Nephron progenitor cell (in vitro differentiated cells): ENCODE measurements around the gene GALK2.

ENCODE experiments used
- DNase-seq: peaks from one replicate; pipeline ENCODE4 v3.0.0; 2021
- H3K27ac Mint-ChIP-seq: 2 replicates; pipeline ENCODE4 v1.8.0; 2021; ENCODE audit warnings: mild to moderate bottlenecking, moderate library complexity, mixed read lengths
- H3K27me3 Mint-ChIP-seq: 2 replicates; pipeline ENCODE4 v1.8.0; 2021; ENCODE audit warnings: mild to moderate bottlenecking, low read depth, mixed read lengths; ENCODE audit not compliant: poor library complexity
- H3K36me3 Mint-ChIP-seq: 2 replicates; pipeline ENCODE4 v1.8.0; 2021; ENCODE audit warnings: low read depth, mixed read lengths
- H3K4me1 Mint-ChIP-seq: 2 replicates; pipeline ENCODE4 v1.8.0; 2021; ENCODE audit warnings: mixed read lengths
- H3K4me3 Mint-ChIP-seq: 2 replicates; pipeline ENCODE4 v1.8.0; 2021; ENCODE audit warnings: mild to moderate bottlenecking, moderate library complexity, mixed read lengths
- H3K9me3 Mint-ChIP-seq: 2 replicates; pipeline ENCODE4 v1.8.0; 2021; ENCODE audit warnings: mild to moderate bottlenecking, moderate library complexity, mixed read lengths
- TF ChIP-seq, protein P1 (sequence below): fragments of 200-600 bp; sonication (generic); IDR thresholded peaks from 2 replicates; pipeline ENCODE4 v1.5.0; 2021; ENCODE audit warnings: antibody characterized with exemption

GALK2 gene

DNA sequence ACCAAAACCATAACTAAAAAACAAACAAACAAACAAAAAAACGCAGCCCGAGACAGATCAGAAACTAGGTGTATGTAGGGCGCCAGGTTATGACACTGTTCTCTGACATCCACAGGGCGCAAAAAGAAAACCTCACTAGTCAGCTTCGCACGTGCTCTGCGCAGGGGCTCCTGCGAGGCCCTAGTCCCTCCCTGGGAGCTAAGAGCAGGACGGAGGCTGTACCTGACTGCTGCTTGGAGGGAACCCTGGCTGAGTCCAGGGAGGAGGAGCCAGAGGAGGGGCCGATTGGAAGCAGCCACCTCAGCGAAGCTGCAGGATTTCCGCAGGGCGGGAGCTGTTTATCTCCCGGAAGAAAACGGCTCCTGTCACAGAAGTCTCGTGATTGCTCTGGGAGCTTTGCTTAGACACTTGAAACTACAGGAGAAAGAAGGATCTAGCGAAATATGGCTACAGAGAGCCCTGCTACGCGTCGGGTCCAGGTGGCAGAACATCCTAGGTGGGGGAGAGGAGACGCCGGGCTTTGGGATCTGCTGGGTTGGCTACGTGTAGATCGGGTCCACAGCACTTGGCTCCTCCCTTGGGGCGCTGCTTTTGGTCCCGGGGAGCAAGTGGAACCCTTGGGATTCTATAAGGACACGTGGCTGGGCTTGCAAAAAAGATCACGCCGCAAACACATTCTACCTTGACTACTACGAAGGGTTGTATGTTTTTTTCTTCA lies at the start of gene GALK2:
Gene GALK2, plus strand, starts transcription at position 368 of the 718 bp plus-strand sequence. Its CDS starts 76 bp downstream, at position 444.
- Mint-ChIP-seq H3K4me3 (peak within 1 kb of the TSS; percentile 95), H3K27ac (peak within 1 kb of the TSS; percentile 84), H3K9me3 (peaks cover 11% of the 10 kb centered on the region), H3K36me3 (peaks cover 17% of the 10 kb centered on the region), H3K4me1 (peaks cover 17% of the 10 kb centered on the region), H3K27me3 (no peaks in the 10 kb centered on the region)
- peak; percentile 75 for DNase-seq
- TF ChIP-seq, protein P1, sequence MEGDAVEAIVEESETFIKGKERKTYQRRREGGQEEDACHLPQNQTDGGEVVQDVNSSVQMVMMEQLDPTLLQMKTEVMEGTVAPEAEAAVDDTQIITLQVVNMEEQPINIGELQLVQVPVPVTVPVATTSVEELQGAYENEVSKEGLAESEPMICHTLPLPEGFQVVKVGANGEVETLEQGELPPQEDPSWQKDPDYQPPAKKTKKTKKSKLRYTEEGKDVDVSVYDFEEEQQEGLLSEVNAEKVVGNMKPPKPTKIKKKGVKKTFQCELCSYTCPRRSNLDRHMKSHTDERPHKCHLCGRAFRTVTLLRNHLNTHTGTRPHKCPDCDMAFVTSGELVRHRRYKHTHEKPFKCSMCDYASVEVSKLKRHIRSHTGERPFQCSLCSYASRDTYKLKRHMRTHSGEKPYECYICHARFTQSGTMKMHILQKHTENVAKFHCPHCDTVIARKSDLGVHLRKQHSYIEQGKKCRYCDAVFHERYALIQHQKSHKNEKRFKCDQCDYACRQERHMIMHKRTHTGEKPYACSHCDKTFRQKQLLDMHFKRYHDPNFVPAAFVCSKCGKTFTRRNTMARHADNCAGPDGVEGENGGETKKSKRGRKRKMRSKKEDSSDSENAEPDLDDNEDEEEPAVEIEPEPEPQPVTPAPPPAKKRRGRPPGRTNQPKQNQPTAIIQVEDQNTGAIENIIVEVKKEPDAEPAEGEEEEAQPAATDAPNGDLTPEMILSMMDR: no peak

DNA sequence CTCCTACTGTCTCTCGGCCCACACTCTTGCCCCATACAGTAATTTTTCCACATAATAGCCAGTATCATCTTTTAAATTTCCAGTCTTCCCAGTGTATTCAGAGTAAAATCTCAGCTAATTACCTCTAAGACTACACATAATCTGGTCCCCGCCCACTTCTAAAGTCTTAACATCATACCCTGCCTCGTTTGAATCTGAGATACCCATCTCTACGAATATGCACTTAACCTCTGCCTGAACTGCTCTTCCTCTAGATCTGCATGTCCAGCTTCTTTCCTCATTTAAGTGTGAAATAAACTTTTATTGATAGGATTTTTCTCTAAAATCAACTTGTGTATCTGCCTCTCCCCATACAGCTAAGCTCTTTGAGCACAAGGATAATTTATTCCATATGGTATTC lies 49.2 kb upstream of the GALK2 start:
- no peaks in the 10 kb centered on the region for H3K9me3 Mint-ChIP-seq
- H3K27me3 Mint-ChIP-seq: peaks cover 2% of the 10 kb centered on the region
- no peaks in the 10 kb centered on the region for H3K4me1 Mint-ChIP-seq
- TF ChIP-seq, protein P1: no peak
- no peak for DNase-seq
- H3K4me3 Mint-ChIP-seq: no peak overlapping the region
- peaks cover 17% of the 10 kb centered on the region for H3K36me3 Mint-ChIP-seq
- peak overlapping the region; percentile 64 for H3K27ac Mint-ChIP-seq

DNA sequence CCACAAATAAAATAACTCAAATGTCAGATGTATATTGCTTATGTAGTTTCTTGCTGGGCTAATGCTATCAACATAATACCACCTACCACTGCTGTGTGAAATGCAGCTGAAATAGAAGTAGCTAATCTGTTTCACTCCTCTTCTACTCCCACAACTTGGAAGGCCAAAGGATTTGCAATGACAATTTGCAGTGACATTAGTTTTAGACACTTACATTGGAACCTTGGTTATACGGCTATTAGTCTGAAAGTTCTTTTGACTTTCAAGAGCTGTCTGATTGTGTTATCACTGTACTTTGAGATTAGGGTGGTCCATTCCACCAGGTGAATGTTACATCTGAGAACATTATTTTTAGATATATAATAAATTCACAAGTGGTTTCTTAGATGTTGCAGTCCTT lies 48.1 kb upstream of the GALK2 start:
- H3K27me3 Mint-ChIP-seq: peaks cover 2% of the 10 kb centered on the region
- H3K9me3 Mint-ChIP-seq: no peaks in the 10 kb centered on the region
- peaks cover 11% of the 10 kb centered on the region for H3K36me3 Mint-ChIP-seq
- no peaks in the 10 kb centered on the region for H3K4me1 Mint-ChIP-seq
- TF ChIP-seq, protein P1: no peak
- no peak for DNase-seq
- H3K27ac Mint-ChIP-seq: no peak overlapping the region
- no peak overlapping the region for H3K4me3 Mint-ChIP-seq

DNA sequence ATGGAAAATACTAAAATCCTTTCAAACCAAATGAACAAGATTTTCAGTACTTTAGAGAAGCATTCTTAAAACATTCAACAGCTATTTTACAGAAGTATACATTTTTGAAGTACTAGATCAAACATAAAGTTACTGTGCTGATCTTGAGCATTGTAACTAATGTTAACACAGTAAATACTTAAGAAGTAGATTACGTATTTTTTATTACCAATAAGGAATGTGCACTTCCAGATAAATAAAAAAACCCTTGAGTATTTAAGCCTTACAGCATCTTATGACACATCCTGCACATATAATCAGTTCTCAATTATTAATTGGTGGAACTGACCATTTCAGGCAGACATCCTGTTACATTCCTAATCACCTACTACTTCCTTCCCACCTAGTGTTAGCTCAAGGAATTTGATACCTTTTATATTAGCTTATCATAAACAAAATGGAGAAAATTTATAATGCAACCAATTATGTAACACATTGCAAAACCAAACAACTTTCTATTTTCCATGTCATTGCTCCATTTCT lies 47.4 kb upstream of the GALK2 start:
- H3K27me3 Mint-ChIP-seq: peaks cover 2% of the 10 kb centered on the region
- H3K27ac Mint-ChIP-seq: no peak overlapping the region
- H3K9me3 Mint-ChIP-seq: no peaks in the 10 kb centered on the region
- H3K4me3 Mint-ChIP-seq: no peak overlapping the region
- TF ChIP-seq, protein P1: no peak
- H3K4me1 Mint-ChIP-seq: no peaks in the 10 kb centered on the region
- no peak for DNase-seq
- H3K36me3 Mint-ChIP-seq: peaks cover 10% of the 10 kb centered on the region

DNA sequence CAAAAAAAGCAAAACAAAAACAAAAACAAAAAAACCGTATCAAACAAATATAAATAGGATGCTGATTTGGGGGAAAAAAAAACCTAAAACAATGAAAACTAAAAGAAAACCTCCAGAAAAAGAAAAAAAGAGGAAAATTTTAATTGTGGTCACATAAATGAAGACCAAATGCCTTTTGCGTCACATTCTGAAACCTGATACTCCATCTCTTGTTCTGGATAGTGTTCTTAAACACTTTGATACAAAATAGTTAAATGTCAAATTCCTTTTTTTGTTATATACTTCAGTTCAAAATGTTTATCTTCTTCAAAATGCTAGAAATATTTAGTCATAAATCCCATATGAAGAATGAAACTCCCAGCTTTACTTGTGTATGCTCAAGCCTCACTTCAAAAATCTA lies 45.7 kb upstream of the GALK2 start:
- no peak for DNase-seq
- Mint-ChIP-seq H3K27me3 (no peaks in the 10 kb centered on the region), H3K36me3 (peaks cover 21% of the 10 kb centered on the region), H3K4me3 (no peak overlapping the region), H3K27ac (peak overlapping the region; percentile 36), H3K4me1 (no peaks in the 10 kb centered on the region), H3K9me3 (no peaks in the 10 kb centered on the region)
- TF ChIP-seq, protein P1: no peak

DNA sequence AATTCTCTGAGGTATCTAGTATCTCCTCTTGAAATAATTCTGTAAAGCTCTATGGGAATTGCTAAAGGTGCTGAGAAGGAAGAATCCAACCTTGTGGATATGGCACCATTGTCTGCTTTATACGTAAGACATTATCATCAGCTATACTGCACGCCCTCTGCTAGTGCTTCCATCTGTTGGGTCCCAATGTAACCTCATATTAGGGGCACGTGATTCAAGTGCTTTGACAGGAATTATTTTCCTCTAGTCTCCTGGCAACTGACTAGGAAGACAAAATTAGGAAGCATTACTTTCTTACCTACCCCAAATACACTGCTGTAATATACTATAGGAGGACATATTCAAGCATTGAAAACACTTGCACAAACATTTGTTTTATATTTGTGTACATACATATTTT lies 38.6 kb upstream of the GALK2 start:
- Mint-ChIP-seq H3K27ac (no peak overlapping the region), H3K36me3 (peaks cover 57% of the 10 kb centered on the region), H3K27me3 (no peaks in the 10 kb centered on the region)

More for the DNA sequence above, 38.6 kb upstream of the GALK2 start:
- H3K4me1 Mint-ChIP-seq: no peaks in the 10 kb centered on the region
- DNase-seq: no peak
- TF ChIP-seq, protein P1: no peak
- H3K9me3 Mint-ChIP-seq: no peaks in the 10 kb centered on the region
- H3K4me3 Mint-ChIP-seq: no peak overlapping the region
